RWPE2 (cell line): ENCODE data around the gene EML5.
A peak's percentile ranks its signal among the peaks of the same experiment; 100 is the strongest.

Source experiments
- ATAC-seq: fragments of 200-7000 bp; cut with Tn5 transposase; 3 replicates; pipeline ENCODE4 v1.9.1; 2021; ENCODE audit warnings: low read depth
- DNase-seq: peaks from one replicate; pipeline ENCODE4 v3.0.0-alpha.2; 2020; ENCODE audit warnings: low spot score
- H3K27ac ChIP-seq: fragments of 450-650 bp; 2 replicates; pipeline ENCODE4 v1.5.1; 2017; ENCODE audit warnings: mild to moderate bottlenecking; ENCODE audit not compliant: poor library complexity, severe bottlenecking
- H3K27me3 ChIP-seq: fragments of 250-450 bp; sonication (Bioruptor Pico); 2 replicates; pipeline ENCODE4 v1.5.1; 2021; ENCODE audit warnings: mild to moderate bottlenecking, moderate library complexity; ENCODE audit not compliant: insufficient read depth, poor library complexity, severe bottlenecking
- H3K36me3 ChIP-seq: fragments of 250-450 bp; sonication (Bioruptor Pico); 2 replicates; pipeline ENCODE4 v1.5.1; 2020; ENCODE audit warnings: low read depth, mild to moderate bottlenecking, moderate library complexity
- H3K4me1 ChIP-seq: fragments of 250-450 bp; sonication (Bioruptor Pico); 2 replicates; pipeline ENCODE4 v1.5.1; 2021; ENCODE audit warnings: mild to moderate bottlenecking, moderate library complexity; ENCODE audit not compliant: insufficient read depth, poor library complexity, severe bottlenecking
- H3K4me3 ChIP-seq: fragments of 250-450 bp; sonication (Bioruptor Pico); 2 replicates; pipeline ENCODE4 v1.5.1; 2021; ENCODE audit warnings: mild to moderate bottlenecking, moderate library complexity; ENCODE audit not compliant: severe bottlenecking
- H3K9me3 ChIP-seq: fragments of 250-450 bp; sonication (Bioruptor Pico); 2 replicates; pipeline ENCODE4 v1.5.1; 2021; ENCODE audit warnings: mild to moderate bottlenecking, moderate library complexity; ENCODE audit not compliant: severe bottlenecking
- TF ChIP-seq, protein P1 (sequence below): fragments of 450-650 bp; IDR thresholded peaks from one replicate; pipeline ENCODE4 v1.5.1; 2017; ENCODE audit warnings: mild to moderate bottlenecking, moderate library complexity; ENCODE audit not compliant: poor library complexity, severe bottlenecking

The EML5 gene

GRCh38 chr14:88786715-88787114 is 6.0 kb downstream of the EML5 start:
- ATAC-seq (no peak), DNase-seq (no peak)
- TF ChIP-seq, protein P1, sequence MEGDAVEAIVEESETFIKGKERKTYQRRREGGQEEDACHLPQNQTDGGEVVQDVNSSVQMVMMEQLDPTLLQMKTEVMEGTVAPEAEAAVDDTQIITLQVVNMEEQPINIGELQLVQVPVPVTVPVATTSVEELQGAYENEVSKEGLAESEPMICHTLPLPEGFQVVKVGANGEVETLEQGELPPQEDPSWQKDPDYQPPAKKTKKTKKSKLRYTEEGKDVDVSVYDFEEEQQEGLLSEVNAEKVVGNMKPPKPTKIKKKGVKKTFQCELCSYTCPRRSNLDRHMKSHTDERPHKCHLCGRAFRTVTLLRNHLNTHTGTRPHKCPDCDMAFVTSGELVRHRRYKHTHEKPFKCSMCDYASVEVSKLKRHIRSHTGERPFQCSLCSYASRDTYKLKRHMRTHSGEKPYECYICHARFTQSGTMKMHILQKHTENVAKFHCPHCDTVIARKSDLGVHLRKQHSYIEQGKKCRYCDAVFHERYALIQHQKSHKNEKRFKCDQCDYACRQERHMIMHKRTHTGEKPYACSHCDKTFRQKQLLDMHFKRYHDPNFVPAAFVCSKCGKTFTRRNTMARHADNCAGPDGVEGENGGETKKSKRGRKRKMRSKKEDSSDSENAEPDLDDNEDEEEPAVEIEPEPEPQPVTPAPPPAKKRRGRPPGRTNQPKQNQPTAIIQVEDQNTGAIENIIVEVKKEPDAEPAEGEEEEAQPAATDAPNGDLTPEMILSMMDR = no peak
- Histone ChIP-seq H3K36me3 (no peaks in the 10 kb centered on the region), H3K27me3 (peaks cover 8% of the 10 kb centered on the region), H3K4me3 (no peak overlapping the region), H3K27ac (no peak overlapping the region), H3K9me3 (no peaks in the 10 kb centered on the region), H3K4me1 (no peaks in the 10 kb centered on the region)

GRCh38 chr14:88785911-88786310 is 6.8 kb downstream of the EML5 start:
- Histone ChIP-seq H3K9me3 (no peaks in the 10 kb centered on the region), H3K36me3 (no peaks in the 10 kb centered on the region), H3K27ac (no peak overlapping the region), H3K27me3 (no peaks in the 10 kb centered on the region), H3K4me3 (no peak overlapping the region), H3K4me1 (no peaks in the 10 kb centered on the region)
- TF ChIP-seq, protein P1 = no peak
- DNase-seq (no peak), ATAC-seq (no peak)

DNA sequence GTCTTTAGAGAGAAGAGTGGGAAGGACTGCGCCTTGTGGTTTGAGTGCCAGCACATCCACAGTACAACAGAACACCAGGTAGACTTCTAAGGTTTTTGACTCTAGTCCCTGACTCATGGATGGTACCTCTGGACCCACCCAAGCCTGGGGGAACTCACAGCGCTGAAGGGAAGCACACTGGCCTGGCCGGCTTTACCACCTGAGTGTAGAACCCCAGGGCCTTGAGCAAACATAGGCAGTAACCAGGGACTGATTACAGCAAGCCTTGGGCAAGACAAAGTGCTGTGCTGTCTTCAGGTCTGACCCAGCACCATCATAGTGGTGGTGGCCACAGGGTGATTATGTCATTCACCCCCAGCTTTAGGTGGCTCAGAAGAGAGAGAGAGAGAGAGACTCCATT is 17.2 kb downstream of the EML5 start:
- TF ChIP-seq, protein P1 = no peak
- Histone ChIP-seq H3K27ac (no peak overlapping the region), H3K36me3 (no peaks in the 10 kb centered on the region), H3K9me3 (no peaks in the 10 kb centered on the region), H3K4me1 (no peaks in the 10 kb centered on the region), H3K27me3 (no peaks in the 10 kb centered on the region), H3K4me3 (no peak overlapping the region)
- ATAC-seq (peak; percentile 44; the same call in 2 of the 3 replicates), DNase-seq (no peak)

DNA sequence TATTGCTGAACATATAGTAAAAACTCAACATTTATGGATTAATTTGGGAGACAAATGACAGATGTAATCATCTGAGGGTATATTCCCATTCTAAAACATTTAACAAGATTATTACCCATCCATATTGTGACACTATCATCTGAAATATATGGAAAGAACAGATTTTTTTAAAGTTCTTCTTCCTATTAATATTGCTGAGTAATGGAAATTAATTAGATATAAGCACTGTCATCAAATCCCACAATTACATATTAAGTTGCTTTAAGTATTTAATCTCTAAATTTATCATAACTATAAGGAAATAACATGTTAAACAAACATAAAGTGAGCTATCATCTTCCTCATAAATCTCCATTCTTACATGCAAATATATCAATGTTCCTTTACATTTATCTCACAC is 22.0 kb downstream of the EML5 start:
- Histone ChIP-seq H3K27me3 (no peaks in the 10 kb centered on the region), H3K4me1 (no peaks in the 10 kb centered on the region), H3K36me3 (no peaks in the 10 kb centered on the region; the same call in 1 of the 2 replicates), H3K9me3 (peaks cover 3% of the 10 kb centered on the region), H3K4me3 (no peak overlapping the region), H3K27ac (no peak overlapping the region)
- ATAC-seq = no peak
- DNase-seq = no peak
- TF ChIP-seq, protein P1 = no peak

GRCh38 chr14:88765130-88765529 is 27.6 kb downstream of the EML5 start:
- Histone ChIP-seq H3K27ac (no peak overlapping the region), H3K4me1 (no peaks in the 10 kb centered on the region), H3K36me3 (no peaks in the 10 kb centered on the region; the same call in 1 of the 2 replicates), H3K4me3 (no peak overlapping the region), H3K9me3 (peaks cover 3% of the 10 kb centered on the region), H3K27me3 (no peaks in the 10 kb centered on the region)
- no peak for DNase-seq
- peak; percentile 44; the same call in 2 of the 3 replicates for ATAC-seq
- TF ChIP-seq, protein P1 = no peak
